Stomach (tissue), 4 donors: Measurements from ENCODE around the gene APMAP.

Experiments used
- CTCF ChIP-seq, 7 experiments: fragments of 450-650 bp in 4 of 7; fragments of 200-600 bp in 3 of 7; sonication (generic) in 3 of 7; IDR thresholded peaks; one replicate each; pipeline ENCODE4 v1.5.1; 2016 to 2019; ENCODE audit warnings: antibody characterized with exemption in 7 of 7, control low read depth in 2 of 7, mild to moderate bottlenecking in 1 of 7
- EP300 ChIP-seq: sonication (generic); formaldehyde crosslinking; IDR thresholded peaks from one replicate; pipeline ENCODE4 v1.6.1; 2017; ENCODE audit warnings: antibody characterized with exemption
- POLR2A ChIP-seq, 4 donors: fragments of 450-650 bp; IDR thresholded peaks; one replicate each; pipeline ENCODE4 v1.6.1; 2016; ENCODE audit warnings: antibody characterized with exemption in 4 of 4, control low read depth in 2 of 4, mild to moderate bottlenecking in 1 of 4, moderate library complexity in 1 of 4
- POLR2AphosphoS5 ChIP-seq, 3 donors: sonication (generic); formaldehyde crosslinking; IDR thresholded peaks; one replicate each; pipeline ENCODE4 v1.6.1; 2016; ENCODE audit warnings: antibody characterized with exemption in 3 of 3

- TF ChIP-seq EP300 (no peak), CTCF (IDR thresholded peaks at IDR 0.05) (no peak), POLR2AphosphoS5 (IDR thresholded peaks at IDR 0.05) (no peak), POLR2A (IDR thresholded peaks at IDR 0.05) (no peak)
Measured at GRCh38 chr20:24991897-24992486, 559 bp downstream of the APMAP start.
